Hepatocyte (in vitro differentiated cells): ENCODE data around the gene ZNF91. TPM values are rescaled to one million over a fixed set of nuclear protein-coding genes. Genes with fewer than 3 reads are reported as not detected.
"Not testable (repeated sequence)": the region's sequence is repeated elsewhere in the genome, so short reads cannot be mapped to it uniquely, and the experiment has no call there.

Experiments
- DNase-seq: peaks from one replicate; pipeline ENCODE4 v3.0.0-alpha.2; 2016; ENCODE audit warnings: low spot score
- H2AFZ ChIP-seq: fragments of 200-600 bp; sonication (generic); 2 replicates; pipeline ENCODE4 v1.6.0; 2016; ENCODE audit warnings: antibody characterized with exemption, mild to moderate bottlenecking
- H3K27ac ChIP-seq: fragments of 200-600 bp; sonication (generic); 2 replicates; pipeline ENCODE4 v1.5.1; 2016; ENCODE audit warnings: mild to moderate bottlenecking
- H3K27me3 ChIP-seq: fragments of 200-600 bp; sonication (generic); 2 replicates; pipeline ENCODE4 v1.6.1; 2016
- H3K36me3 ChIP-seq: fragments of 200-600 bp; sonication (generic); replicated peaks from 2 replicates; pipeline ENCODE4 v1.5.1; 2016; ENCODE audit warnings: low read depth; ENCODE audit not compliant: insufficient read depth
- H3K4me1 ChIP-seq: fragments of 200-600 bp; sonication (generic); 2 replicates; pipeline ENCODE4 v1.5.1; 2016; ENCODE audit warnings: mild to moderate bottlenecking, moderate library complexity; ENCODE audit not compliant: insufficient read depth
- H3K4me2 ChIP-seq: fragments of 200-600 bp; sonication (generic); 2 replicates; pipeline ENCODE4 v1.6.0; 2016
- H3K4me3 ChIP-seq: fragments of 200-600 bp; sonication (generic); 2 replicates; pipeline ENCODE4 v1.5.1; 2016; ENCODE audit warnings: mild to moderate bottlenecking
- H3K79me2 ChIP-seq: fragments of 200-600 bp; sonication (generic); 2 replicates; pipeline ENCODE4 v1.6.0; 2017; ENCODE audit warnings: mild to moderate bottlenecking
- H3K9me2 ChIP-seq: fragments of 200-600 bp; sonication (generic); replicated peaks from 2 replicates; pipeline ENCODE4 v1.6.0; 2017; ENCODE audit warnings: mild to moderate bottlenecking; ENCODE audit not compliant: insufficient read depth
- H3K9me3 ChIP-seq: fragments of 200-600 bp; sonication (generic); 2 replicates; pipeline ENCODE4 v1.5.1; 2016; ENCODE audit warnings: low read depth, mild to moderate bottlenecking
- H4K20me1 ChIP-seq: fragments of 200-600 bp; sonication (generic); 2 replicates; pipeline ENCODE4 v1.6.0; 2016; ENCODE audit warnings: mild to moderate bottlenecking; ENCODE audit not compliant: insufficient read depth, poor library complexity, severe bottlenecking
- CTCF ChIP-seq: fragments of 200-600 bp; sonication (generic); IDR thresholded peaks from 2 replicates; pipeline ENCODE4 v1.5.1; 2016; ENCODE audit warnings: antibody characterized with exemption, mild to moderate bottlenecking; ENCODE audit not compliant: poor library complexity
- EZH2 ChIP-seq: fragments of 200-600 bp; sonication (generic); IDR thresholded peaks from 2 replicates; pipeline ENCODE4 v1.6.1; 2016; ENCODE audit warnings: antibody characterized with exemption, mild to moderate bottlenecking, borderline replicate concordance
- EZH2phosphoT487 ChIP-seq: fragments of 200-600 bp; sonication (generic); IDR thresholded peaks from one replicate; pipeline ENCODE4 v1.6.1; 2018; ENCODE audit warnings: antibody characterized with exemption, mild to moderate bottlenecking, low read depth, moderate library complexity; ENCODE audit not compliant: unreplicated experiment, severe bottlenecking
- WGBS: methylation state at CpG from one replicate; pipeline ENCODE4 v1.1.6; 2016; ENCODE audit warnings: low lambda C conversion rate; ENCODE audit errors: missing lambda C conversion rate; 5-methylcytosine and 5-hydroxymethylcytosine counted together
- polyA plus RNA-seq: library from polyadenylated mRNA; unstranded; fragments of >200 nt; fragmentation: Nextera tagmentation; extraction: Ambion mirVana; gene quantifications from 2 replicates; pipeline ENCODE4 v1.2.1, GENCODE V29; 2016
- total RNA-seq: library from RNA; depleted of rRNA; stranded (reverse); fragments of >200 nt; gene quantifications from 2 replicates; pipeline ENCODE4 v1.2.3, GENCODE V29; 2014

The ZNF91 gene
- total and polyA plus RNA-seq, 2 experiments from 2014 or later: 25.2 to 68.3 TPM

DNA sequence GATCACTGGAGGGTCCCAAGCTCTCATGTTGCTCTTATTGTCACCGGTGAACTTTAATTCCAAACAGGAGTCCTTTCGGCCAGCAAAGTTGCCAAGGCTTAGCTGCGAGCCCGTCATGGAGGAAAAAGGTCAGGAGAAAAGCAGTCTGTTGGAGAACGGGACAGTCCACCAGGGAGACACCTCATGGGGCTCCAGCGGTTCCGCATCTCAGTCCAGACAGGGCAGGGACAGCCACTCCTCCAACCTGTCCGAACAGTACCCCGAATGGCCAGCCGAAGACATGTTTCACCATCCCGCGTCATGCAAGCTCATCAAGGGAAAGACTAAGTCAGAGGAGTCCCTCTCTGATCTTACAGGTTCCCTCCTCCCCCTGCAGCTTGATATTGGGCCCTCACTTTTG lies 10.4 kb downstream of the ZNF91 start:
- H3K79me2 ChIP-seq: peaks cover 100% of the 10 kb centered on the region
- WGBS: 93% methylated on average over 12 of the region's 12 CpGs
- no peak overlapping the region for H3K4me2 ChIP-seq
- peaks cover 63% of the 10 kb centered on the region for H3K9me3 ChIP-seq
- DNase-seq: no peak
- no peaks in the 10 kb centered on the region for H3K9me2 ChIP-seq
- H3K4me1 ChIP-seq: no peaks in the 10 kb centered on the region
- peaks cover 23% of the 10 kb centered on the region for H3K36me3 ChIP-seq
- H3K4me3 ChIP-seq: no peak overlapping the region
- no peaks in the 10 kb centered on the region for H4K20me1 ChIP-seq
- no peak for TF ChIP-seq CTCF
- no peak for TF ChIP-seq EZH2
- no peak for TF ChIP-seq EZH2phosphoT487
- H3K27me3 ChIP-seq: no peaks in the 10 kb centered on the region
- H2AFZ ChIP-seq: no peak overlapping the region
- no peak overlapping the region for H3K27ac ChIP-seq

- Histone ChIP-seq H3K4me1 (no peaks in the 10 kb centered on the region), H3K9me2 (no peaks in the 10 kb centered on the region), H3K27ac (no peak overlapping the region), H2AFZ (no peak overlapping the region), H3K27me3 (no peaks in the 10 kb centered on the region), H3K4me3 (no peak overlapping the region), H3K36me3 (peaks cover 28% of the 10 kb centered on the region), H3K4me2 (no peak overlapping the region), H3K9me3 (peaks cover 70% of the 10 kb centered on the region), H4K20me1 (no peaks in the 10 kb centered on the region), H3K79me2 (peaks cover 100% of the 10 kb centered on the region)
- no peak for TF ChIP-seq CTCF
- no peak for TF ChIP-seq EZH2phosphoT487
- no peak for TF ChIP-seq EZH2
- WGBS: 99% methylated on average over 12 of the region's 12 CpGs
- no peak for DNase-seq
Observed at GRCh38 chr19:23384166-23384565, 11.1 kb downstream of the ZNF91 start.

GRCh38 chr19:23382955-23383354 lies 12.3 kb downstream of the ZNF91 start:
- Histone ChIP-seq H3K9me2 (no peaks in the 10 kb centered on the region), H3K4me1 (no peaks in the 10 kb centered on the region), H3K27ac (no peak overlapping the region), H3K4me3 (no peak overlapping the region), H3K4me2 (no peak overlapping the region), H3K36me3 (peaks cover 31% of the 10 kb centered on the region), H2AFZ (no peak overlapping the region), H3K27me3 (no peaks in the 10 kb centered on the region), H3K9me3 (peaks cover 80% of the 10 kb centered on the region), H3K79me2 (peaks cover 100% of the 10 kb centered on the region), H4K20me1 (no peaks in the 10 kb centered on the region)
- TF ChIP-seq EZH2phosphoT487 (no peak), CTCF (no peak), EZH2 (no peak)
- DNase-seq: no peak

GRCh38 chr19:23381114-23381513 lies 14.2 kb downstream of the ZNF91 start:
- no peak overlapping the region for H2AFZ ChIP-seq
- no peaks in the 10 kb centered on the region for H3K4me1 ChIP-seq
- no peak overlapping the region for H3K4me3 ChIP-seq
- no peaks in the 10 kb centered on the region for H3K27me3 ChIP-seq
- no peaks in the 10 kb centered on the region for H4K20me1 ChIP-seq
- peaks cover 77% of the 10 kb centered on the region for H3K9me3 ChIP-seq
- H3K79me2 ChIP-seq: peaks cover 100% of the 10 kb centered on the region
- DNase-seq: no peak
- no peaks in the 10 kb centered on the region for H3K9me2 ChIP-seq
- no peak overlapping the region for H3K4me2 ChIP-seq
- TF ChIP-seq EZH2 (no peak), EZH2phosphoT487 (no peak), CTCF (no peak)
- H3K27ac ChIP-seq: no peak overlapping the region
- peaks cover 27% of the 10 kb centered on the region for H3K36me3 ChIP-seq

DNA sequence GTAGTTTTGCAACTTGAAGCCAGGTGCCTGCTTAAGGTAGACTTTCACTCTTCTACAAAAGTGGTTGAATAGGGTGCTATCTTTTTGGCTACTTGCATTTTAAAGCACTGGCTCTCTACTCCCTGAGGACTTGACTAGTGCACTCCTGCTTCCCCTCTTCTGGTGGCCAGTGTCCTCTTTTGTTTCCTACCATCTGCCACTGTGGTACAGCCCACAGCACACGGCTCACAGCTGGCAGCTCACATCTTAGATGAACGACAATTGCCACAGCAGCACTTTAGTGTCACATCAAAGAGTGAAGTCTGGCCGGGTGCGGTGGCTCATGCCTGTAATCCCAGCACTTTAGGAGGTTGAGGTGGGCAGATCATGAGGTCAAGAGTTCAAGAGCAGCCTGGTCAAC lies 15.6 kb downstream of the ZNF91 start:
- Histone ChIP-seq H3K36me3 (peaks cover 27% of the 10 kb centered on the region), H3K79me2 (peaks cover 100% of the 10 kb centered on the region), H3K9me3 (peaks cover 82% of the 10 kb centered on the region)
- not testable (repeated sequence) for H3K4me3 ChIP-seq, DNase-seq, H4K20me1 ChIP-seq, H3K9me2 ChIP-seq, H3K27ac ChIP-seq, H3K4me2 ChIP-seq, H3K4me1 ChIP-seq, H3K27me3 ChIP-seq, H2AFZ ChIP-seq
- 92% methylated on average over 4 of the region's 4 CpGs for WGBS
